ENCODE data around the gene ZNF831. TPM values are rescaled to one million over a fixed set of nuclear protein-coding genes. Genes with fewer than 3 reads are reported as not detected.

Gene ZNF831
- total RNA-seq, 1 donor = not detected

DNA sequence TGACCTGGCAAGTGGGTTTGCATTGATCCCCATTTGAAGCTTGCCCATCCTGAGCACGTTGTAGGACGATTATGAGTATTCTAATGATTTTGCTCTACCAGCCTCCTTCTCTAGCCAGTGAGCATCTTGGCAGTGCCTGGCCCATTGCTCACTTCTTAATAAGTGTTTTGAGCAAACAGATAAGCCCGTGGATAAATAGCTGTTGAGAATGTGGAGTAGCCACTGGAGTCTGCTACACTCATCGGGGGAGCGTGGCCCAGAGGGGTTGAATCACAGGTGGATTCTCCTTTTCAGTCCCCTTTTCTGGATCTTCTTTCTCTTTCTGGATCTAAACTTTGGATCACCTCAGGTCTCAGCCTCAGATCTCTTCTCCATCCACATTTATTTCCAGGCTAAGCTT, 120.8 kb downstream of the ZNF831 start:
- Histone ChIP-seq H3K27ac (ENCODE audit: low read depth, low read length) (no peak overlapping the region), H3K4me1 (ENCODE audit: insufficient read depth, low read length) (no peaks in the 10 kb centered on the region), H3K4me3 (ENCODE audit: insufficient read depth, low read length) (no peak overlapping the region), H3K79me2 (ENCODE audit: insufficient read depth, low read length) (no peaks in the 10 kb centered on the region), H3K9me3 (ENCODE audit: low read depth, low read length) (no peaks in the 10 kb centered on the region), H4K20me1 (ENCODE audit: insufficient read depth, low read length) (no peaks in the 10 kb centered on the region), H2AFZ (ENCODE audit: low read length) (no peak overlapping the region), H3K36me3 (ENCODE audit: insufficient read depth, low read length) (no peaks in the 10 kb centered on the region), H3K27me3 (ENCODE audit: insufficient read depth, low read length) (no peaks in the 10 kb centered on the region), H3K4me2 (ENCODE audit: insufficient read depth, low read length) (no peak overlapping the region)
- no peak for DNase-seq (ENCODE audit: insufficient read length, low spot score, missing footprints)
- TF ChIP-seq, protein P1, sequence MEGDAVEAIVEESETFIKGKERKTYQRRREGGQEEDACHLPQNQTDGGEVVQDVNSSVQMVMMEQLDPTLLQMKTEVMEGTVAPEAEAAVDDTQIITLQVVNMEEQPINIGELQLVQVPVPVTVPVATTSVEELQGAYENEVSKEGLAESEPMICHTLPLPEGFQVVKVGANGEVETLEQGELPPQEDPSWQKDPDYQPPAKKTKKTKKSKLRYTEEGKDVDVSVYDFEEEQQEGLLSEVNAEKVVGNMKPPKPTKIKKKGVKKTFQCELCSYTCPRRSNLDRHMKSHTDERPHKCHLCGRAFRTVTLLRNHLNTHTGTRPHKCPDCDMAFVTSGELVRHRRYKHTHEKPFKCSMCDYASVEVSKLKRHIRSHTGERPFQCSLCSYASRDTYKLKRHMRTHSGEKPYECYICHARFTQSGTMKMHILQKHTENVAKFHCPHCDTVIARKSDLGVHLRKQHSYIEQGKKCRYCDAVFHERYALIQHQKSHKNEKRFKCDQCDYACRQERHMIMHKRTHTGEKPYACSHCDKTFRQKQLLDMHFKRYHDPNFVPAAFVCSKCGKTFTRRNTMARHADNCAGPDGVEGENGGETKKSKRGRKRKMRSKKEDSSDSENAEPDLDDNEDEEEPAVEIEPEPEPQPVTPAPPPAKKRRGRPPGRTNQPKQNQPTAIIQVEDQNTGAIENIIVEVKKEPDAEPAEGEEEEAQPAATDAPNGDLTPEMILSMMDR (IDR thresholded peaks at IDR 0.05; ENCODE audit: extremely low read depth, low read depth, low read length) = no peak

DNA sequence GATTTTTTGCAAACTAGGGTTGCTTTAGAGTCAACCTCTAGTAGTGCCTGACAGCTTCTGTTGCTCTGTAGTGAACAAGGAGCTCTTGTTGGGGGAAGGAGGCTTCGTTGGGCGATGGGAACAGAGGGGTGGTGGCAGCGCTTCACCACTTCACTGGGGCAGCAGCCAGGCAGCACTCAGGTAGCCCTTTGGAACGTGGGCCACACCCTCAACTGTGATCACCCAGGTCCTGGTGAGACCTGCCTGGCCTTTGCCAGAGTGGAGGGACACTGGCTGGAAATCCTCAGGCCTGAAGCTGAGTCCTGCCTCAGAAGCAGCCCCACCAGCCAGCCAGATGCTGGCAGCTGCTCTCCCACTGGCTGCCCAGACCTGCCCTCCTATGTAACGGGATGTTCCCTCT, 126.4 kb downstream of the ZNF831 start:
- DNase-seq (ENCODE audit: insufficient read length, low spot score, missing footprints) = no peak
- H3K27ac ChIP-seq (ENCODE audit: low read depth, low read length) = no peak overlapping the region
- no peak overlapping the region for H3K4me2 ChIP-seq (ENCODE audit: insufficient read depth, low read length)
- TF ChIP-seq, protein P1 (IDR thresholded peaks at IDR 0.05; ENCODE audit: extremely low read depth, low read depth, low read length) = no peak
- H3K4me3 ChIP-seq (ENCODE audit: insufficient read depth, low read length) = no peak overlapping the region
- no peaks in the 10 kb centered on the region for H3K4me1 ChIP-seq (ENCODE audit: insufficient read depth, low read length)
- no peaks in the 10 kb centered on the region for H3K36me3 ChIP-seq (ENCODE audit: insufficient read depth, low read length)
- H3K79me2 ChIP-seq (ENCODE audit: insufficient read depth, low read length) = no peaks in the 10 kb centered on the region
- H2AFZ ChIP-seq (ENCODE audit: low read length) = no peak overlapping the region
- H3K9me3 ChIP-seq (ENCODE audit: low read depth, low read length) = no peaks in the 10 kb centered on the region
- no peaks in the 10 kb centered on the region for H3K27me3 ChIP-seq (ENCODE audit: insufficient read depth, low read length)
- H4K20me1 ChIP-seq (ENCODE audit: insufficient read depth, low read length) = no peaks in the 10 kb centered on the region

DNA sequence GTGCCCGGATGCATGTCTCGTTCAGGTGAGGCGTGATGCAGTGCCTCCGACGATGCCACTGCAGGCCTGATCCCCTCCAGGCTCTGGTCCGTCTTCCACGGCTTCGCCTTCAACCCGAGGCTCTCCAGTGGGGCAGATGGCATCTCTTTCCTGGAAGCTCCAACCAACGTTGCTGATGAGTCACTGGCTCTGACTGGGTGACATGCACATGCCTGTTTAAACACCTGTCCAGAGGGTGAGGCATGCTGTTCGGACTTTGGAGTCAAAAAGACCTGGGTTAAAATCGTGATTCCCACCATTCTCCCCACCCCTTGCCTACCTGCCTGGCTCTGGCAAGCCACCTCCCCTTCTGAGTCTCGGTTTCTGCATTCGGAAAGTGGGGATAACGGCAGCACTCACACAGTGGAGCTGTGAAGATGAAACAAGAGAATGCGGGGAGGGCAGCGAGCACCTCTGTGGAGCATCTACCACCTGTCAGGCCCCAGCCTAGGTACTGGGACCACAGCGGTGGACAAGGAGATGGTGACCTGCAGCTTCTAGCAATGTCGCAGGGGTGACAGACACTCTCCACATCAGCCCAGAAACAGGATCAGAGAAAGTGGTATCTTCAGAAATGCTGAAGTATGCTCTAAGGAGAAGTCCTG, 128.2 kb downstream of the ZNF831 start:
- DNase-seq (ENCODE audit: insufficient read length, low spot score, missing footprints) = no peak
- TF ChIP-seq, protein P1 (IDR thresholded peaks at IDR 0.05; ENCODE audit: extremely low read depth, low read depth, low read length) = no peak
- H3K79me2 ChIP-seq (ENCODE audit: insufficient read depth, low read length) = no peaks in the 10 kb centered on the region
- H3K36me3 ChIP-seq (ENCODE audit: insufficient read depth, low read length) = no peaks in the 10 kb centered on the region
- no peaks in the 10 kb centered on the region for H3K27me3 ChIP-seq (ENCODE audit: insufficient read depth, low read length)
- no peak overlapping the region for H2AFZ ChIP-seq (ENCODE audit: low read length)
- no peaks in the 10 kb centered on the region for H4K20me1 ChIP-seq (ENCODE audit: insufficient read depth, low read length)
- H3K4me2 ChIP-seq (ENCODE audit: insufficient read depth, low read length) = no peak overlapping the region
- no peak overlapping the region for H3K4me3 ChIP-seq (ENCODE audit: insufficient read depth, low read length)
- no peaks in the 10 kb centered on the region for H3K4me1 ChIP-seq (ENCODE audit: insufficient read depth, low read length)
- no peaks in the 10 kb centered on the region for H3K9me3 ChIP-seq (ENCODE audit: low read depth, low read length)
- H3K27ac ChIP-seq (ENCODE audit: low read depth, low read length) = no peak overlapping the region

DNA sequence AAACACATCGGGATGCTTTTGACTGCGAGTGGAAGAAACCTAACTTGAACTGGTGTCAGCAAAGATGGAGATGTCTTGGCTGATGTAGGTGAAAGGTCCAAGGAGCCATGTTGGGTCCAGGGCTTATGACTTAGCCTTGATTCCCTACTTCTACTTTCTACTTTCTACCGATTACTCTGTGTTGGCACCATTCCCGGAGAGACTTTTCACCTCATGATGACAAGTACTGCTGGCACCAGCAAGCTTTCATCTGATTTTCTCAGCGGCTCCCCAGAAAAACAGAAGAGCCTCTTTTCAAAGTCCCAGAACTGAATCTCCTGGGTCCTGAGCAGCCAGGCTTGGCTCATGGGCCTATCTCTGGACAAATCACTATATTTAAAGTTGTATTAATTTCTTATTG, 131.9 kb downstream of the ZNF831 start:
- Histone ChIP-seq H2AFZ (ENCODE audit: low read length) (no peak overlapping the region), H3K36me3 (ENCODE audit: insufficient read depth, low read length) (no peaks in the 10 kb centered on the region), H3K27me3 (ENCODE audit: insufficient read depth, low read length) (no peaks in the 10 kb centered on the region), H4K20me1 (ENCODE audit: insufficient read depth, low read length) (no peaks in the 10 kb centered on the region), H3K4me3 (ENCODE audit: insufficient read depth, low read length) (no peak overlapping the region), H3K79me2 (ENCODE audit: insufficient read depth, low read length) (no peaks in the 10 kb centered on the region), H3K4me1 (ENCODE audit: insufficient read depth, low read length) (no peaks in the 10 kb centered on the region), H3K9me3 (ENCODE audit: low read depth, low read length) (no peaks in the 10 kb centered on the region), H3K27ac (ENCODE audit: low read depth, low read length) (no peak overlapping the region), H3K4me2 (ENCODE audit: insufficient read depth, low read length) (no peak overlapping the region)
- DNase-seq (ENCODE audit: insufficient read length, low spot score, missing footprints) = no peak
- TF ChIP-seq, protein P1 (IDR thresholded peaks at IDR 0.05; ENCODE audit: extremely low read depth, low read depth, low read length) = no peak
